Lower lobe of right lung (tissue), 2 donors: ENCODE data around the gene IMPG2. TPM values are rescaled to one million over a fixed set of nuclear protein-coding genes. Genes with fewer than 3 reads are reported as not detected.

Experiments
- ATAC-seq, 2 donors: fragments of 200-7000 bp; cut with Tn5 transposase; one replicate each; pipeline ENCODE4 v1.9.1; 2020 to 2022; ENCODE audit warnings: mild to moderate bottlenecking in 2 of 2, moderate library complexity in 2 of 2
- DNase-seq: peaks from one replicate; pipeline ENCODE4 v3.0.0-alpha.2; 2020
- H3K27ac ChIP-seq: fragments of 200-600 bp; one replicate; pipeline ENCODE4 v1.8.0; 2022
- H3K27me3 ChIP-seq: fragments of 200-600 bp; one replicate; pipeline ENCODE4 v1.8.0; 2022; ENCODE audit warnings: low read depth
- H3K36me3 ChIP-seq: fragments of 200-600 bp; one replicate; pipeline ENCODE4 v1.8.0; 2022; ENCODE audit warnings: mild to moderate bottlenecking
- H3K4me1 ChIP-seq: fragments of 200-600 bp; one replicate; pipeline ENCODE4 v1.8.0; 2022
- H3K4me3 ChIP-seq: fragments of 200-600 bp; one replicate; pipeline ENCODE4 v1.8.0; 2022; ENCODE audit warnings: mild to moderate bottlenecking
- H3K9me3 ChIP-seq: fragments of 200-600 bp; one replicate; pipeline ENCODE4 v1.8.0; 2022
- CTCF ChIP-seq: fragments of 200-600 bp; IDR thresholded peaks from one replicate; pipeline ENCODE4 v1.8.0; 2022; ENCODE audit warnings: antibody characterized with exemption, mild to moderate bottlenecking
- intact Hi-C: fragments of 100-400 bp; cut with DNase I; formaldehyde crosslinking; loops from one replicate; pipeline ENCODE4 v1.11.0; 2022
- total RNA-seq: library from RNA; stranded (reverse); fragmentation: NEBNext Ultra II Directional; extraction: Animal tissue kit (Norgen Biotek cat#: 25700); gene quantifications from one replicate; pipeline ENCODE4 v1.2.1, GENCODE V29; 2021
- donor health status: DM: no; HTN: yes; CAD: no; lungs with severe emphysema.

The IMPG2 gene
- total RNA-seq, 1 donor from 2014 or later: 0.21 TPM

- Histone ChIP-seq H3K36me3 (peaks cover 51% of the 10 kb centered on the region), H3K9me3 (no peaks in the 10 kb centered on the region), H3K4me3 (no peak overlapping the region), H3K27me3 (no peaks in the 10 kb centered on the region), H3K27ac (no peak overlapping the region), H3K4me1 (no peaks in the 10 kb centered on the region)
- no peak for DNase-seq
- intact Hi-C loops: no loop called here
- no peak for ATAC-seq
- TF ChIP-seq CTCF: no peak
These were observed 8.8 kb upstream of the IMPG2 start for GRCh38 chr3:101329016-101329673.

- ATAC-seq (no peak), DNase-seq (no peak)
- no peak overlapping the region for H3K4me3 ChIP-seq
- TF ChIP-seq CTCF: no peak
- no peaks in the 10 kb centered on the region for H3K27me3 ChIP-seq
- H3K27ac ChIP-seq: no peak overlapping the region
- H3K4me1 ChIP-seq: no peaks in the 10 kb centered on the region
- H3K36me3 ChIP-seq: peaks cover 38% of the 10 kb centered on the region
- intact Hi-C loops: no loop called here
- H3K9me3 ChIP-seq: no peaks in the 10 kb centered on the region
These were observed 5.2 kb upstream of the IMPG2 start for GRCh38 chr3:101325393-101326134.

GRCh38 chr3:101319531-101319930 lies 844 bp downstream of the IMPG2 start:
- H3K27me3 ChIP-seq: no peaks in the 10 kb centered on the region
- TF ChIP-seq CTCF: no peak
- intact Hi-C loops: no loop called here
- H3K4me3 ChIP-seq: no peak overlapping the region
- ATAC-seq (no peak), DNase-seq (no peak)
- H3K9me3 ChIP-seq: no peaks in the 10 kb centered on the region
- H3K4me1 ChIP-seq: no peaks in the 10 kb centered on the region
- no peaks in the 10 kb centered on the region for H3K36me3 ChIP-seq
- no peak overlapping the region for H3K27ac ChIP-seq

GRCh38 chr3:101312545-101312944 lies 7.8 kb downstream of the IMPG2 start:
- Histone ChIP-seq H3K36me3 (no peaks in the 10 kb centered on the region), H3K27ac (no peak overlapping the region), H3K4me3 (no peak overlapping the region), H3K4me1 (no peaks in the 10 kb centered on the region), H3K27me3 (no peaks in the 10 kb centered on the region), H3K9me3 (peaks cover 11% of the 10 kb centered on the region)
- intact Hi-C loops: no loop called here
- no peak for TF ChIP-seq CTCF
- ATAC-seq (no peak), DNase-seq (no peak)

GRCh38 chr3:101311676-101312075 lies 8.7 kb downstream of the IMPG2 start:
- no peak overlapping the region for H3K27ac ChIP-seq
- TF ChIP-seq CTCF: no peak
- peaks cover 11% of the 10 kb centered on the region for H3K9me3 ChIP-seq
- ATAC-seq (no peak), DNase-seq (no peak)
- H3K4me1 ChIP-seq: no peaks in the 10 kb centered on the region
- no peaks in the 10 kb centered on the region for H3K36me3 ChIP-seq
- H3K27me3 ChIP-seq: no peaks in the 10 kb centered on the region
- intact Hi-C loops: no loop called here
- H3K4me3 ChIP-seq: no peak overlapping the region
